Transverse colon (tissue), 4 donors: ENCODE data around the gene PHACTR2. TPM values are rescaled to one million over a fixed set of nuclear protein-coding genes. Genes with fewer than 3 reads are reported as not detected.
A peak's percentile ranks its signal among the peaks of the same experiment; 100 is the strongest.

Source experiments
- DNase-seq: peaks from one replicate; pipeline ENCODE4 v3.0.0-alpha.2; 2019
- H3K27ac ChIP-seq, 4 donors: fragments of 200-600 bp; sonication (generic); 2 replicates each; pipeline ENCODE4 v1.5.1; 2016 to 2018; ENCODE audit warnings: inconsistent platforms in 4 of 4
- H3K27me3 ChIP-seq: fragments of 200-600 bp; sonication (generic); 2 replicates; pipeline ENCODE4 v1.5.1; 2017; ENCODE audit warnings: inconsistent platforms
- H3K36me3 ChIP-seq, 4 donors: fragments of 200-600 bp; sonication (generic); 2 replicates each; pipeline ENCODE4 v1.5.1; 2017 to 2019; ENCODE audit warnings: inconsistent platforms in 4 of 4
- H3K4me1 ChIP-seq, 4 donors: fragments of 200-600 bp; sonication (generic); 2 replicates each; pipeline ENCODE4 v1.5.1; 2017 to 2020; ENCODE audit warnings: inconsistent platforms in 4 of 4
- H3K4me3 ChIP-seq, 4 donors: fragments of 200-600 bp; sonication (generic); 1 replicate in 1 of 4; 2 replicates in 3 of 4; pipeline versions ENCODE4 v1.5.1 to v1.6.1; 2017 to 2019; ENCODE audit warnings: inconsistent platforms in 4 of 4
- H3K9me3 ChIP-seq, 2 donors: fragments of 200-600 bp; sonication (generic); 2 replicates each; pipeline ENCODE4 v1.5.1; 2017 to 2019; ENCODE audit warnings: inconsistent platforms in 2 of 2
- CTCF ChIP-seq, 5 experiments: fragments of 200-600 bp in 3 of 5; fragments of 450-650 bp in 2 of 5; sonication (generic) in 3 of 5; IDR thresholded peaks; 1 replicate in 2 of 5; 2 replicates in 3 of 5; pipeline ENCODE4 v1.5.1; 2016 to 2017; ENCODE audit warnings: antibody characterized with exemption in 5 of 5, inconsistent platforms in 3 of 5, mild to moderate bottlenecking in 2 of 5, moderate library complexity in 1 of 5
- EP300 ChIP-seq: sonication (generic); formaldehyde crosslinking; IDR thresholded peaks from one replicate; pipeline ENCODE4 v1.6.1; 2017; ENCODE audit warnings: antibody characterized with exemption, low read depth
- POLR2A ChIP-seq: fragments of 450-650 bp; IDR thresholded peaks from one replicate; pipeline ENCODE4 v1.6.1; 2016; ENCODE audit warnings: antibody characterized with exemption, mild to moderate bottlenecking, moderate library complexity
- POLR2AphosphoS5 ChIP-seq, 3 donors: sonication (generic); formaldehyde crosslinking; IDR thresholded peaks; one replicate each; pipeline ENCODE4 v1.6.1; 2016; ENCODE audit warnings: antibody characterized with exemption in 3 of 3
- WGBS, 2 donors: methylation state at CpG; one replicate each; pipeline ENCODE4 v1.1.5; 2018; ENCODE audit warnings: low coverage in 1 of 2; 5-methylcytosine and 5-hydroxymethylcytosine counted together
- in situ Hi-C, 4 donors: fragments of 200-750 bp; cut with MboI; loops; one replicate each; pipeline versions ENCODE4 v1.15.0 to v1.15.1; 2017; ENCODE audit warnings: low sequenced_read_pairs in 3 of 4, low pct_ligation_motif_present in 1 of 4, low pct_unique_long_range_greater_than_20kb in 1 of 4
- intact Hi-C: fragments of 100-400 bp; cut with DNase I; formaldehyde crosslinking; loops from one replicate; pipeline ENCODE4 v1.15.1; 2023; ENCODE audit warnings: low total_unique reads
- total RNA-seq, 4 donors: library from RNA; depleted of rRNA; stranded (reverse); fragments of >200 nt; gene quantifications; one replicate each; pipeline ENCODE4 v1.1.0, GENCODE V29; 2016

Gene PHACTR2
- total RNA-seq, 4 donors from 2014 or later, result 38.6 to 56.8 (median 48.7) TPM

GRCh38 chr6:143688681-143689080, 10.9 kb downstream of the PHACTR2 start:
- peaks cover 3 to 52% (median 33%) of the 10 kb centered on the region in 4 donors for H3K4me1 ChIP-seq
- no peak for DNase-seq
- in situ Hi-C loops (no loop called here), intact Hi-C loops (no loop called here)
- no peaks in the 10 kb centered on the region for H3K9me3 ChIP-seq
- no peaks in the 10 kb centered on the region for H3K36me3 ChIP-seq
- H3K27me3 ChIP-seq, result no peaks in the 10 kb centered on the region
- no peak overlapping the region for H3K27ac ChIP-seq
- TF ChIP-seq CTCF (IDR thresholded peaks at IDR 0.05) (no peak), EP300 (no peak), POLR2AphosphoS5 (IDR thresholded peaks at IDR 0.05) (no peak), POLR2A (no peak)
- no peak overlapping the region for H3K4me3 ChIP-seq
- WGBS, 2 donors, result 82 to 84% methylated on average over 4 of the region's 4 CpGs

DNA sequence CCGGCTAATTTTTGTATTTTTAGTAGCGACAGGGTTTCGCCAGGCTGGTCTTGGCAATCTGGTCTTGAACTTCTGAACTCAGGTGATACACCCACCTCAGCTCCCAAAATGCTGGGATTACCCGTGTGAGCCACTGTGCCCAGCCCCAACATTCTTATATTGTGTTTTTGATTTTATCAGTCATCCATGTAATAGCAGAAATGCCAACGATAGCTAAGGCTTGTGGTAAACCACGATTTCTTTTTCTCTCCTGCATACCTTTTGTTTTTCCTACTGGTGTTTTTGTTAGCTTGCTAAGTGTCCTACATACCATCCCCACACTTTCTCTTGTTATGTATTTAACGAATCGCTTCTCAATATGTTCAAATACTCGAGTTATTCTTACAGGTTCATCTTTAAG, 12.1 kb downstream of the PHACTR2 start:
- TF ChIP-seq POLR2A (no peak), CTCF (IDR thresholded peaks at IDR 0.05) (no peak), EP300 (no peak), POLR2AphosphoS5 (IDR thresholded peaks at IDR 0.05) (no peak)
- 85 to 87% methylated on average over 4 to 9 of the region's 9 CpGs for WGBS, 2 donors

DNA sequence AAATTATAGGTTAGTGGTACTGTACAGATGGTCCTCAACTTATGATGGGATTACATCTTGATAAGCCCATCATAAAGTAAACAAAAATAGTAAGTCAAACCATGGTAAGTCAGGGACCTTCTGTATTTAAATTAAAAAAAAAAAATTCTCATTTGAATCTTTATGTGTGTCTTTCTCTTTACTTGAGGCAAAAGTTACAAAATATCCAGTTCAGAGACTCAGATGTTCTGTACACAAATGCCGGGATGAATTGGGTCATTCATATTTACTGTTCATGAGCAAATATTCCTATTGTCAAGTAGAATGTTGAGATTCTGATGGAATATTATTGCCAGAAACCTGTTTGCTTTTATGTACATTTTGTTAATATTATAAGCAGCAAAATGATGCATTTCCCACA, 13.4 kb downstream of the PHACTR2 start:
- Histone ChIP-seq H3K27ac (peak overlapping the region in 1 of 4 donors; percentile 51), H3K36me3 (no peaks in the 10 kb centered on the region), H3K4me1 (peaks cover 3 to 59% (median 38%) of the 10 kb centered on the region in 4 donors), H3K4me3 (no peak overlapping the region), H3K27me3 (no peaks in the 10 kb centered on the region), H3K9me3 (no peaks in the 10 kb centered on the region)
- DNase-seq, result no peak
- in situ Hi-C loops, result no loop called here
- 46 to 53% methylated on average over 1 of the region's 1 CpG for WGBS, 2 donors
- intact Hi-C loops, result no loop called here
- no peak for TF ChIP-seq EP300
- TF ChIP-seq POLR2AphosphoS5 (IDR thresholded peaks at IDR 0.05), result no peak
- TF ChIP-seq POLR2A, result no peak
- TF ChIP-seq CTCF (IDR thresholded peaks at IDR 0.05), result no peak

More for the DNA sequence above, 12.1 kb downstream of the PHACTR2 start:
- no peaks in the 10 kb centered on the region for H3K9me3 ChIP-seq
- in situ Hi-C loops (no loop called here), intact Hi-C loops (no loop called here)
- no peak overlapping the region for H3K4me3 ChIP-seq
- H3K36me3 ChIP-seq, result no peaks in the 10 kb centered on the region
- no peak for DNase-seq
- H3K27ac ChIP-seq, result no peak overlapping the region
- no peaks in the 10 kb centered on the region for H3K27me3 ChIP-seq
- H3K4me1 ChIP-seq, result peaks cover 3 to 52% (median 35%) of the 10 kb centered on the region in 4 donors

DNA sequence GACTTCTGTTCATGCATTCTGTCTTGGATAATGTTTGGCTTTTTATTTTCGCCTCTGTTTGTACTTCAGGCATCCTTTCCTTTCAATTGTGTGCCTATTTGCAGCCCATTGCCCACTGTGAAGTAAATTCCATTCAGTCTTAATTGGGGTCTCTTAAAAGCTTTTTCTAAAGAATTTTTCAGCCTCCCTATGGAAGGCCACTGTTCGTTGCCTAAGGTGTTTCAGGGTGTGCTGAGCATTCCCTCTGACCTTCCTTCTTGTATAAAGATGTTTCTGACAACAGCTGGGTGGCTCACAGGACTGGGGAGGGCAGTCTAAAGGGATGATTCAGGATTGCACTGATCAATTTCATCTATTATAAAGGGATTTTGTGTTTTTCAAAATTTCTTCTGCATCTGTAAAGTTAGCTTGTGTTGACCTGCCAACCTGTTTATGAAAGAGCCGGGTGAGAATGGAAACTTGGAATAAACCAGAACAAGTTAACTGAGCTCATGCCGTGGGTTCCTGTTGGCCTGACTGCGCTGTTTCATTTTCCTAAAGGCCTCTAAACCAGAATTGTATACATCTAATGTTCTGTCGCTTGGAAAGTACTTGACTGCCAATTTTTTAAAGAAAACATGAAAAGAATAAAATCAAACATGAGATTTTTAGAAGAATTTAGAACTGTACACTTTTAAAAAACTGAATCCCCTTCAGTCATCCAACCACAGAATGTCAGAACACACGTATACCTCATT, 14.3 kb downstream of the PHACTR2 start:
- Histone ChIP-seq H3K4me1 (peaks cover 3 to 63% (median 33%) of the 10 kb centered on the region in 4 donors), H3K27ac (peak overlapping the region; percentile 3 to 51 (median 26)), H3K9me3 (no peaks in the 10 kb centered on the region), H3K36me3 (no peaks in the 10 kb centered on the region), H3K4me3 (no peak overlapping the region), H3K27me3 (no peaks in the 10 kb centered on the region)
- 72 to 74% methylated on average over 6 to 7 of the region's 7 CpGs for WGBS, 2 donors
- intact Hi-C loops, result no loop called here
- in situ Hi-C loops, result no loop called here
- TF ChIP-seq POLR2AphosphoS5 (IDR thresholded peaks at IDR 0.05), result no peak
- no peak for TF ChIP-seq EP300
- no peak for TF ChIP-seq POLR2A
- TF ChIP-seq CTCF (IDR thresholded peaks at IDR 0.05), result no peak
- DNase-seq, result no peak
